ENCODE data around the gene YY1AP1.

- TF ChIP-seq, protein P1, sequence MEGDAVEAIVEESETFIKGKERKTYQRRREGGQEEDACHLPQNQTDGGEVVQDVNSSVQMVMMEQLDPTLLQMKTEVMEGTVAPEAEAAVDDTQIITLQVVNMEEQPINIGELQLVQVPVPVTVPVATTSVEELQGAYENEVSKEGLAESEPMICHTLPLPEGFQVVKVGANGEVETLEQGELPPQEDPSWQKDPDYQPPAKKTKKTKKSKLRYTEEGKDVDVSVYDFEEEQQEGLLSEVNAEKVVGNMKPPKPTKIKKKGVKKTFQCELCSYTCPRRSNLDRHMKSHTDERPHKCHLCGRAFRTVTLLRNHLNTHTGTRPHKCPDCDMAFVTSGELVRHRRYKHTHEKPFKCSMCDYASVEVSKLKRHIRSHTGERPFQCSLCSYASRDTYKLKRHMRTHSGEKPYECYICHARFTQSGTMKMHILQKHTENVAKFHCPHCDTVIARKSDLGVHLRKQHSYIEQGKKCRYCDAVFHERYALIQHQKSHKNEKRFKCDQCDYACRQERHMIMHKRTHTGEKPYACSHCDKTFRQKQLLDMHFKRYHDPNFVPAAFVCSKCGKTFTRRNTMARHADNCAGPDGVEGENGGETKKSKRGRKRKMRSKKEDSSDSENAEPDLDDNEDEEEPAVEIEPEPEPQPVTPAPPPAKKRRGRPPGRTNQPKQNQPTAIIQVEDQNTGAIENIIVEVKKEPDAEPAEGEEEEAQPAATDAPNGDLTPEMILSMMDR (IDR thresholded peaks at IDR 0.05; ENCODE audit: borderline replicate concordance, extremely low read depth, low read length, poor library complexity, severe bottlenecking), result no peak
- no peak for TF ChIP-seq EZH2 (IDR thresholded peaks at IDR 0.05; ENCODE audit: borderline replicate concordance, low read depth, low read length, severe bottlenecking)
Measured at GRCh38 chr1:155695072-155695471, 6.5 kb upstream of the YY1AP1 start.
